Mammary microvascular endothelial cell (primary cell): ENCODE results near the gene FTO. TPM values are rescaled to one million over a fixed set of nuclear protein-coding genes. Genes with fewer than 3 reads are reported as not detected.

Source experiments
- total RNA-seq: library from RNA; depleted of rRNA; stranded (reverse); fragments of >200 nt; gene quantifications from 2 replicates; pipeline ENCODE4 v1.2.3, GENCODE V29; 2015

The FTO gene
- total RNA-seq = 60.2 and 70.1 TPM in 2 replicates

GRCh38 chr16:53703590-53704444, at the start of gene FTO, which contains the start of gene RPGRIP1L:
Gene FTO, plus strand, starts transcription at chr16:53704156.
Gene RPGRIP1L, minus strand, starts transcription at chr16:53703859. Its CDS starts 3,136 bp downstream, at chr16:53700723.

Other genes with a start within 250 kb of the FTO start
- 30.9 and 31.1 TPM in 2 replicates for gene AKTIP, start 200.9 kb upstream of the FTO start, total RNA-seq
- 5.5 and 8.8 TPM in 2 replicates for gene RPGRIP1L, start 297 bp upstream of the FTO start, total RNA-seq